OCI-LY1 (cell line): ENCODE results near the gene C1orf35.

Experiments
- H2AFZ ChIP-seq: fragments of 200-600 bp; sonication (generic), shearing (Covaris generic); 2 replicates; pipeline ENCODE4 v1.6.0; 2014; ENCODE audit warnings: antibody characterized with exemption, mild to moderate bottlenecking, low read length
- H3F3A ChIP-seq: fragments of 200-600 bp; sonication (generic), shearing (Covaris generic); 2 replicates; pipeline ENCODE4 v1.6.0; 2014; ENCODE audit warnings: mild to moderate bottlenecking, antibody characterized with exemption, low read length, moderate library complexity; ENCODE audit not compliant: insufficient read depth
- H3K27ac ChIP-seq: fragments of 200-600 bp; sonication (generic); 2 replicates; pipeline ENCODE4 v1.5.1; 2014; ENCODE audit warnings: low read length, mixed run types, mild to moderate bottlenecking, low read depth; ENCODE audit not compliant: poor library complexity, severe bottlenecking
- H3K27me3 ChIP-seq: fragments of 200-600 bp; sonication (generic); 2 replicates; pipeline ENCODE4 v1.6.0; 2014; ENCODE audit warnings: antibody characterized with exemption, mild to moderate bottlenecking, low read length, moderate library complexity; ENCODE audit not compliant: insufficient read depth
- H3K36me3 ChIP-seq: fragments of 200-600 bp; sonication (generic); 2 replicates; pipeline ENCODE4 v1.6.1; 2014; ENCODE audit warnings: mild to moderate bottlenecking, antibody characterized with exemption, low read length, moderate library complexity, mixed read lengths; ENCODE audit not compliant: insufficient read depth
- H3K4me1 ChIP-seq: fragments of 200-600 bp; sonication (generic); 2 replicates; pipeline ENCODE4 v1.5.1; 2014; ENCODE audit warnings: mild to moderate bottlenecking, low read length, moderate library complexity; ENCODE audit not compliant: insufficient read depth, severe bottlenecking
- H3K4me2 ChIP-seq: fragments of 200-600 bp; sonication (generic), shearing (Covaris generic); 2 replicates; pipeline ENCODE4 v1.6.1; 2014; ENCODE audit warnings: low read length
- H3K4me3 ChIP-seq: fragments of 200-600 bp; sonication (generic); 2 replicates; pipeline ENCODE4 v1.5.1; 2014; ENCODE audit warnings: low read length, low read depth, mild to moderate bottlenecking, mixed read lengths; ENCODE audit not compliant: poor library complexity, severe bottlenecking
- H3K79me2 ChIP-seq: fragments of 200-600 bp; shearing (Covaris generic); 2 replicates; pipeline ENCODE4 v1.6.1; 2016; ENCODE audit warnings: mixed run types, low read length, mixed read lengths; ENCODE audit not compliant: insufficient read depth
- H3K9ac ChIP-seq: fragments of 200-600 bp; sonication (generic), shearing (Covaris generic); 2 replicates; pipeline ENCODE4 v1.6.1; 2014; ENCODE audit warnings: mild to moderate bottlenecking, low read length, mixed read lengths
- H3K9me2 ChIP-seq: fragments of 200-600 bp; sonication (generic), shearing (Covaris generic); 2 replicates; pipeline ENCODE4 v1.6.1; 2014; ENCODE audit warnings: low read depth, mild to moderate bottlenecking, low read length, mixed read lengths
- H3K9me3 ChIP-seq: fragments of 200-600 bp; shearing (Covaris generic); 2 replicates; pipeline ENCODE4 v1.6.1; 2014; ENCODE audit warnings: low read length, mixed read lengths
- H4K20me1 ChIP-seq: fragments of 200-600 bp; sonication (generic), shearing (Covaris generic); 2 replicates; pipeline ENCODE4 v1.6.0; 2016; ENCODE audit warnings: mild to moderate bottlenecking, low read length; ENCODE audit not compliant: insufficient read depth
- EZH2 ChIP-seq: fragments of 200-600 bp; sonication (generic), shearing (Covaris generic); IDR thresholded peaks from 2 replicates; pipeline ENCODE4 v1.8.0; 2017; ENCODE audit warnings: borderline replicate concordance, mixed run types, mild to moderate bottlenecking, antibody characterized with exemption, low read length, moderate library complexity, mixed read lengths
- TF ChIP-seq, protein P1 (sequence below): fragments of 200-600 bp; sonication (generic), shearing (Covaris generic); IDR thresholded peaks from 2 replicates; pipeline ENCODE4 v1.5.1; 2017; ENCODE audit warnings: mild to moderate bottlenecking, antibody characterized with exemption, low read length, moderate library complexity, mixed read lengths

Gene C1orf35

DNA sequence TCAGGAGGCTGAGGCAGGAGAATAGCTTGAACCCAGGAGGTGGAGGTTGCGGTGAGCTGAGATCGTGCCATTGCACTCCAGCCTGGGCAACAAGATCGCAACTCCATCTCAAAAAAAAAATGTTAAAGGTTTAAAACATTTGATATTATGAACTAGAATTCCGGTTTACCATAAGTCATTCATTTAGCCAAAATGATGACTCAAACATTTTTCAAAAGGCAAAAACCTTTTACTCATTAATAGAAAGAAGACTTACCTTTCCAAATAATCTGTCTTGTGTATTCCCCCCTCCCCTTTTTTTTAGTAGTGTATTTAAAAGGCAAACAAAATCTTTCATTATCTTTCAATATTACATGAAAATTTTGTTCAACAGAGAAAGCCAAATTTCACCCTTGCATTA, 14.2 kb upstream of the C1orf35 start:
- H3K27ac ChIP-seq = no peak overlapping the region
- H4K20me1 ChIP-seq = no peaks in the 10 kb centered on the region
- H3K4me3 ChIP-seq = no peak overlapping the region
- no peak overlapping the region for H3K9ac ChIP-seq
- H3K79me2 ChIP-seq = no peaks in the 10 kb centered on the region
- no peaks in the 10 kb centered on the region for H3K27me3 ChIP-seq
- H3F3A ChIP-seq = no peaks in the 10 kb centered on the region
- H3K36me3 ChIP-seq = no peaks in the 10 kb centered on the region
- peaks cover 10% of the 10 kb centered on the region; the same call in 1 of the 2 replicates for H3K9me3 ChIP-seq
- no peak overlapping the region for H2AFZ ChIP-seq
- no peaks in the 10 kb centered on the region for H3K9me2 ChIP-seq
- TF ChIP-seq, protein P1, sequence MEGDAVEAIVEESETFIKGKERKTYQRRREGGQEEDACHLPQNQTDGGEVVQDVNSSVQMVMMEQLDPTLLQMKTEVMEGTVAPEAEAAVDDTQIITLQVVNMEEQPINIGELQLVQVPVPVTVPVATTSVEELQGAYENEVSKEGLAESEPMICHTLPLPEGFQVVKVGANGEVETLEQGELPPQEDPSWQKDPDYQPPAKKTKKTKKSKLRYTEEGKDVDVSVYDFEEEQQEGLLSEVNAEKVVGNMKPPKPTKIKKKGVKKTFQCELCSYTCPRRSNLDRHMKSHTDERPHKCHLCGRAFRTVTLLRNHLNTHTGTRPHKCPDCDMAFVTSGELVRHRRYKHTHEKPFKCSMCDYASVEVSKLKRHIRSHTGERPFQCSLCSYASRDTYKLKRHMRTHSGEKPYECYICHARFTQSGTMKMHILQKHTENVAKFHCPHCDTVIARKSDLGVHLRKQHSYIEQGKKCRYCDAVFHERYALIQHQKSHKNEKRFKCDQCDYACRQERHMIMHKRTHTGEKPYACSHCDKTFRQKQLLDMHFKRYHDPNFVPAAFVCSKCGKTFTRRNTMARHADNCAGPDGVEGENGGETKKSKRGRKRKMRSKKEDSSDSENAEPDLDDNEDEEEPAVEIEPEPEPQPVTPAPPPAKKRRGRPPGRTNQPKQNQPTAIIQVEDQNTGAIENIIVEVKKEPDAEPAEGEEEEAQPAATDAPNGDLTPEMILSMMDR = no peak
- TF ChIP-seq EZH2 = no peak
- peaks cover 4% of the 10 kb centered on the region for H3K4me1 ChIP-seq
- H3K4me2 ChIP-seq = no peak overlapping the region

DNA sequence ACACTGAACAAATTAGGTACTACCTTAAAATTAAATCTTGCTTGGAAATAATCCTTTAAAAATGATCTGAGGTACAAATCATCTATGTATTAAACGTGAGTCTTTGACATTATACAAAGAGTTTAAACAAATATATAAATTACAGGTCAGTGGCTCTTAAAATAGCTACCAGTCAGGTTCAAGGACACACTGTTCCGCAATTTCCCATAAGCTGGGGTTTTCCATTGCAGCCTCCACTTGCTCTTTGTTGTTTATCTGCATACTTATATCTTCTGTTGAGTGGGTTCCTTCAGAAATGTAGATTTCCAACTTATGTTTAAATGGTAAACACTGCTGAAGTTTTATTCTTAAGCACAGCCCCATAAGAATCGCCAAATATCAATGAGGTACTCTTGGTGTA, 11.7 kb upstream of the C1orf35 start:
- Histone ChIP-seq H3K79me2 (no peaks in the 10 kb centered on the region), H3K9me2 (no peaks in the 10 kb centered on the region), H4K20me1 (no peaks in the 10 kb centered on the region), H3K4me2 (no peak overlapping the region), H3K4me1 (peaks cover 7% of the 10 kb centered on the region), H3K36me3 (no peaks in the 10 kb centered on the region), H3K9me3 (peaks cover 10% of the 10 kb centered on the region; the same call in 1 of the 2 replicates), H3K4me3 (no peak overlapping the region), H3K27me3 (no peaks in the 10 kb centered on the region), H3F3A (no peaks in the 10 kb centered on the region), H2AFZ (no peak overlapping the region), H3K27ac (no peak overlapping the region), H3K9ac (no peak overlapping the region)
- TF ChIP-seq EZH2 = no peak
- TF ChIP-seq, protein P1 = no peak

DNA sequence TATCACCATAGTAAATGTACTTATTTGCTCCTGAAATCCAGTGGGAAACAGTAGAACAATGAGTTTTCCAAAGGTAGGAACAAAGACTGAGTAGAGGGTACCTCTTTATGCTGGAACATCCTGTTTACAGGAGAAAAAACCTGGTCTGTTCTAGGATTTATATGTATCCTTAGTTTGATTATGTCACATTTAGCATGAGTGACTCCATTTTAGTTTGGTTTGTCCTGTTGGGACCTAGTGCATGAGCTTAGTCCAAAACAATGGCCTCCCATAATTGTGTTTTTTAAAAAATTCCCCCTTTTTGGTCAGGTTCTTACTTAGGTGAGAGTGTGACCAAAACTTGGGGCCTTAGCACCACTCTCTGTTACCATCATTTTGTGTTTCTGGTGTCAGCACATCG, 9.5 kb upstream of the C1orf35 start:
- Histone ChIP-seq H3K79me2 (peaks cover 8% of the 10 kb centered on the region), H3K9me3 (peaks cover 3% of the 10 kb centered on the region; the same call in 1 of the 2 replicates), H3K36me3 (peaks cover 2% of the 10 kb centered on the region; the same call in 1 of the 2 replicates), H3F3A (no peaks in the 10 kb centered on the region), H3K4me2 (no peak overlapping the region), H3K4me1 (peaks cover 22% of the 10 kb centered on the region), H3K27me3 (no peaks in the 10 kb centered on the region), H4K20me1 (no peaks in the 10 kb centered on the region), H3K4me3 (no peak overlapping the region), H3K9me2 (no peaks in the 10 kb centered on the region), H2AFZ (no peak overlapping the region), H3K27ac (no peak overlapping the region), H3K9ac (no peak overlapping the region)
- TF ChIP-seq, protein P1 = no peak
- TF ChIP-seq EZH2 = no peak
